ENCODE results near the gene SEMA6B. TPM values are rescaled to one million over a fixed set of nuclear protein-coding genes. Genes with fewer than 3 reads are reported as not detected.

Gene SEMA6B
- total and polyA plus RNA-seq, 11 donors: 6.0 to 29.7 (median 10.1) TPM

DNA sequence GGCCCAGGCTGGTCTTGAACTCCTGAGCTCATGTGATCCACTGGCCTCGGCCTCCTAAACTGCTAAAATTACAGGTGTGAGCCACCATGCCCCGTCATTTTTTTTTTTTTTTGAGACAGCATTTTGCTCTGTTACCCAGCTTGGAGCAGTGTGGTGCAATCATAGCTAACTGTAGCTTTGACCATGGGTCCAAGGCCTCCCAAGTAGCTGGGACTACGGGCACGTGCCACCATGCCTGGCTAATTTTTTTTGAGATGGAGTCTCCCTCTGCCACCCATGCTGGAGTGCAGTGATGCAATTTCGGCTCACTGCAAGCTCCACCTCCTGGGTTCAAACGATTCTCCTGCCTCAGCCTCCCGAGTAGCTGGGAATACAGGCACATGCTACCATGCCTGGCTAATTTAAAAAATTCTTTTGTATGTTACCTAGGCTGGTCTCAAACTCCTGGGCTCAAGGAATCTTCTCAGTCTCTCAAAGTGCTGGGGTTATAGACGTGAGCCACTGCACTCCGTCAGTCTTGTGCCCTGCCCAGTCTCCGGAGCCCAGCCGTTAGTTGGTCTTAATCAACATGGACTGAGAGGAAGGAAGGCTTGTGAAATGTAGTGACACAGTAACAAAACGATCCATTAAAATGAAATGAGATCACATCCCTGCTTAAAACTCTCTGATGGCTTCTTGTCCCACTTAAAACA lies 18.2 kb downstream of the SEMA6B start:
- H3K27me3 ChIP-seq: peaks cover 0 to 8% (median 0%) of the 10 kb centered on the region in 9 donors
- peaks cover 0 to 27% (median 3%) of the 10 kb centered on the region in 12 donors for H3K4me1 ChIP-seq
- TF ChIP-seq POLR2A (IDR thresholded peaks at IDR 0.05): no peak
- TF ChIP-seq, protein P1, sequence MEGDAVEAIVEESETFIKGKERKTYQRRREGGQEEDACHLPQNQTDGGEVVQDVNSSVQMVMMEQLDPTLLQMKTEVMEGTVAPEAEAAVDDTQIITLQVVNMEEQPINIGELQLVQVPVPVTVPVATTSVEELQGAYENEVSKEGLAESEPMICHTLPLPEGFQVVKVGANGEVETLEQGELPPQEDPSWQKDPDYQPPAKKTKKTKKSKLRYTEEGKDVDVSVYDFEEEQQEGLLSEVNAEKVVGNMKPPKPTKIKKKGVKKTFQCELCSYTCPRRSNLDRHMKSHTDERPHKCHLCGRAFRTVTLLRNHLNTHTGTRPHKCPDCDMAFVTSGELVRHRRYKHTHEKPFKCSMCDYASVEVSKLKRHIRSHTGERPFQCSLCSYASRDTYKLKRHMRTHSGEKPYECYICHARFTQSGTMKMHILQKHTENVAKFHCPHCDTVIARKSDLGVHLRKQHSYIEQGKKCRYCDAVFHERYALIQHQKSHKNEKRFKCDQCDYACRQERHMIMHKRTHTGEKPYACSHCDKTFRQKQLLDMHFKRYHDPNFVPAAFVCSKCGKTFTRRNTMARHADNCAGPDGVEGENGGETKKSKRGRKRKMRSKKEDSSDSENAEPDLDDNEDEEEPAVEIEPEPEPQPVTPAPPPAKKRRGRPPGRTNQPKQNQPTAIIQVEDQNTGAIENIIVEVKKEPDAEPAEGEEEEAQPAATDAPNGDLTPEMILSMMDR (IDR thresholded peaks at IDR 0.05): no peak
- intact Hi-C loops (cut with DNase I): no loop called here
- H3K27ac ChIP-seq: peak overlapping the region in 1 of 12 donors; percentile 64
- no peak for DNase-seq
- no peak overlapping the region for H3K4me3 ChIP-seq
- 75 to 83% (median 79%) methylated on average over 12 of the region's 12 CpGs for WGBS, 4 donors
- ATAC-seq: no peak
- H3K9me3 ChIP-seq: peaks cover 0 to 14% (median 3%) of the 10 kb centered on the region in 12 donors
- peaks cover 0 to 9% (median 0%) of the 10 kb centered on the region in 9 donors for H3K36me3 ChIP-seq

DNA sequence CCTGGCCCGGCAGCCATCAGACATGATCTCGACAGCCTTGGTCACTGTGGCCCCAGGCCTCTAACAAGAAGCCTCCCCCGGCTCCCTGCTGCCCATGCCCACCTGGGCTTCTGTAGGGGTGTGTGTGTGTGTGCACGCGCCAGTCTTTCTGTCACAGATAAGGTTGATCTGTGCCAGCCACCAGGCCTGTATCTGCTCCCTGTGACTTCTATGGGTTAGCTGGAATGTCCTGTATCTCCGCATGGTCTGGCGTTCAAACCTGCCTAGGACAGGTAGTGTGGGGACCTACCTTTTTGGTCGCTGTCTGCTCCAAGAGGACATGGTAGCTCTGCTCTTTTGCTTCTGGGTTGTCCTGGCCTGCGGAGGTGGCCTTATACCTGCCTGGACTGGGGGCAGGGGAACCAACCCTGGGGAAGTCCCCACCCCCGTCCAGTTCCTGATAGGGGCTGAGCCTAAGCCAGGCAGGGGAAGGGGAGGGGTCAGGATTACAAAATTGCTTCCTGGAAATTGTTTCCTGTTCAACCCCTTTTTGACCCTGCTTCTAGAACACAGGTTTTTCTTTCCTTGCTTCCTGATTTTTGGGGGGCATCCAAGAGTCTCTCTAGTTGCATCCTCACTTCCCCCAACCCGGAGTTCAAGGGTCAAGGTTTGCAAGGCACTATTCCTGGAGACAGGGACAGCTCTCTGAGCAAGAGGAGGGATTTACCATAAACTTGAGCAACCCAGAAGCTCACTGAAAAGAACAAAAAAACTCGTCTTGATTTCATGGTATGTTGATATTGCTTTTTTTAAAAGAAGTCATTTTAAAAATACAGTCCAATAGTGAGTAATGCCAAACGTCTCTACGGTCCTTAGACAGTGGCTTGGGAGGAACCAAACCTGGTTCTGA lies 19.5 kb downstream of the SEMA6B start, which contains the start of gene LRG1:
Gene LRG1 (minus strand): TSS at position 344 of the 889 bp plus-strand sequence. CDS start 23 bp downstream, at position 321.
- TF ChIP-seq, protein P1 (IDR thresholded peaks at IDR 0.05): no peak
- no peak for TF ChIP-seq POLR2A (IDR thresholded peaks at IDR 0.05)
- peak within 1 kb of the TSS in 1 of 12 donors; percentile 64 for H3K27ac ChIP-seq
- ATAC-seq: peak in 3 of 4 donors; percentile 32 to 73 (median 50)
- H3K36me3 ChIP-seq: peaks cover 0 to 9% (median 0%) of the 10 kb centered on the region in 9 donors
- H3K4me3 ChIP-seq: peak within 1 kb of the TSS in 1 of 12 donors; percentile 26
- 51 to 65% (median 55%) methylated on average over 12 to 14 of the region's 14 CpGs for WGBS, 4 donors
- H3K27me3 ChIP-seq: peaks cover 0 to 8% (median 0%) of the 10 kb centered on the region in 9 donors
- H3K9me3 ChIP-seq: peaks cover 0 to 14% (median 3%) of the 10 kb centered on the region in 12 donors
- DNase-seq: no peak
- intact Hi-C loops (cut with DNase I): no loop called here
- peaks cover 0 to 39% (median 14%) of the 10 kb centered on the region in 12 donors for H3K4me1 ChIP-seq

DNA sequence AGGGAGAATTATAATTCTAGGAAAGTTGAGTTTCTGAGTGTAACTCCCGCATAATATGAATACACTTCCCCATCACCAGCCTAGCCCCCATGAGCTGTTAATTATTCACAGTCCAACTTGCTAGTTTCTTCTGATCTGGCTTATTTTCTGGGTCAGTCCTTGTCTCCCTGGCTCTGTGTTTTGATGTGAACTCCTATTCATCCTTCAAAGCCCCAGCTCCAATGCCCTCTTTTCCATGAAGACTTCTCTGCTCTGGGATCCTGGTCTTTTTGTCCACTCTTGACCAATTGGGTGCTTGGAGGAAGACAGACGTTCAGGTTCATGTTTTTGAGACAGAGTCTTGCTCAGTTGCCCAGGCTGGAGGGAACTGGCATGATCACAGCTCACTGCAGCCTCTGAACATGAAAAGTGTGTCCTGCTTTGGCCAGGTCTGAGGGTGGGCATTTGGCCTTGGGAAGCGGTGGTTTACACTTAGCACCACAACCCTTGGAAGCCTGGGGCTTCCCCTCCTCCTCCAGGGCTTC lies 20.3 kb downstream of the SEMA6B start:
- H3K27ac ChIP-seq: peak overlapping the region in 1 of 12 donors; percentile 64

More for the DNA sequence above, 20.3 kb downstream of the SEMA6B start:
- no peak for ATAC-seq
- intact Hi-C loops (cut with DNase I): no loop called here
- TF ChIP-seq, protein P1 (IDR thresholded peaks at IDR 0.05): no peak
- no peak for TF ChIP-seq POLR2A (IDR thresholded peaks at IDR 0.05)
- peaks cover 0 to 7% (median 0%) of the 10 kb centered on the region in 9 donors for H3K36me3 ChIP-seq
- peaks cover 0 to 39% (median 15%) of the 10 kb centered on the region in 12 donors for H3K4me1 ChIP-seq
- H3K4me3 ChIP-seq: peak overlapping the region in 1 of 12 donors; percentile 26
- peaks cover 0 to 14% (median 3%) of the 10 kb centered on the region in 12 donors for H3K9me3 ChIP-seq
- peaks cover 0 to 8% (median 0%) of the 10 kb centered on the region in 9 donors for H3K27me3 ChIP-seq
- DNase-seq: no peak
- 83 to 91% (median 90%) methylated on average over 3 of the region's 3 CpGs for WGBS, 4 donors

All from heart left ventricle (tissue), 16 donors.